H1 (cell line): ENCODE data around the gene PANX3. TPM values are rescaled to one million over a fixed set of nuclear protein-coding genes. Genes with fewer than 3 reads are reported as not detected.

Experiments
- CTCF ChIA-PET: fragments of 300-600 bp; sonication (Branson Sonifier 250); formaldehyde crosslinking; loops from one replicate; lab custom pipeline; 2021; ENCODE audit not compliant: partially characterized antibody; lab: Charles Lee
- POLR2A ChIA-PET: fragments of 300-600 bp; sonication (Branson Sonifier 250); formaldehyde crosslinking; loops from one replicate; lab custom pipeline; 2021; ENCODE audit warnings: inconsistent platforms; ENCODE audit not compliant: partially characterized antibody; lab: Charles Lee
- DNase-seq, 2 experiments: peaks; one replicate each; pipeline versions ENCODE4 v3.0.0 to v3.0.0-alpha.2; 2010 to 2022; ENCODE audit warnings: low spot score in 2 of 2, low read depth in 1 of 2, mixed read lengths in 1 of 2
- FAIRE-seq: peaks from 2 replicates; lab custom pipeline; 2011; peaks lifted over from hg19 to GRCh38; lab: Jason Lieb, UNC
- H2AFZ ChIP-seq: 2 replicates; pipeline ENCODE4 v1.8.1; 2012; ENCODE audit warnings: low read length, inconsistent platforms
- H2AK5ac ChIP-seq: 2 replicates; pipeline ENCODE4 v1.6.1; 2013; ENCODE audit warnings: low read depth, low read length
- H2BK120ac ChIP-seq: replicated peaks from 2 replicates; pipeline ENCODE3; 2013; ENCODE audit warnings: low read depth, low read length, inconsistent platforms
- H2BK12ac ChIP-seq: 2 replicates; pipeline ENCODE4 v1.6.1; 2013; ENCODE audit warnings: low read depth, low read length
- H2BK15ac ChIP-seq: 2 replicates; pipeline ENCODE4 v1.6.1; 2013; ENCODE audit warnings: low read length
- H2BK20ac ChIP-seq: 2 replicates; pipeline ENCODE4 v1.6.1; 2013; ENCODE audit warnings: low read length
- H2BK5ac ChIP-seq: 2 replicates; pipeline ENCODE4 v1.6.1; 2013; ENCODE audit warnings: low read depth, low read length
- H3K14ac ChIP-seq: 2 replicates; pipeline ENCODE4 v1.6.1; 2013; ENCODE audit warnings: inconsistent platforms; ENCODE audit not compliant: insufficient read length
- H3K18ac ChIP-seq: 2 replicates; pipeline ENCODE4 v1.6.1; 2013; ENCODE audit warnings: low read length; ENCODE audit errors: extremely low read depth
- H3K23ac ChIP-seq: 2 replicates; pipeline ENCODE4 v1.6.1; 2013; ENCODE audit warnings: inconsistent platforms; ENCODE audit not compliant: insufficient read length
- H3K23me2 ChIP-seq: 2 replicates; pipeline ENCODE4 v1.6.1; 2013; ENCODE audit warnings: low read depth, low read length
- H3K27ac ChIP-seq: 2 replicates; pipeline ENCODE4 v1.6.1; 2011; ENCODE audit warnings: low read depth, low read length, inconsistent platforms
- H3K27me3 ChIP-seq, 4 experiments: replicated peaks in 1 of 4; 1 replicate in 1 of 4; 2 replicates in 3 of 4; pipeline versions ENCODE4 v1.6.1 to v1.8.1; 2011 to 2013; ENCODE audit warnings: low read length in 3 of 4, mild to moderate bottlenecking in 3 of 4, inconsistent platforms in 2 of 4, mixed read lengths in 2 of 4, moderate library complexity in 1 of 4; ENCODE audit not compliant: control insufficient read depth in 3 of 4, insufficient read depth in 3 of 4; ENCODE audit errors: extremely low read depth in 1 of 4
- H3K36me3 ChIP-seq, 4 experiments: 2 replicates each; pipeline versions ENCODE4 v1.6.1 to v1.8.1; 2011 to 2013; ENCODE audit warnings: mild to moderate bottlenecking in 4 of 4, low read length in 3 of 4, moderate library complexity in 2 of 4, control low read depth in 1 of 4, inconsistent platforms in 1 of 4; ENCODE audit not compliant: insufficient read depth in 4 of 4, control insufficient read depth in 2 of 4
- H3K4ac ChIP-seq: replicated peaks from 2 replicates; pipeline ENCODE3; 2013; ENCODE audit warnings: low read length, low read depth, mixed read lengths, inconsistent platforms; ENCODE audit not compliant: insufficient read length
- H3K4me1 ChIP-seq, 4 experiments: replicated peaks in 1 of 4; 1 replicate in 1 of 4; 2 replicates in 3 of 4; pipeline versions ENCODE4 v1.6.1 to v1.8.1; 2011 to 2013; ENCODE audit warnings: low read length in 3 of 4, inconsistent platforms in 2 of 4, mixed read lengths in 1 of 4; ENCODE audit not compliant: insufficient read depth in 4 of 4, control insufficient read depth in 3 of 4
- H3K4me2 ChIP-seq, 2 experiments: 2 replicates each; pipeline versions ENCODE4 v1.6.1 to v1.8.1; 2011 to 2013; ENCODE audit warnings: low read depth in 2 of 2, low read length in 2 of 2, control low read depth in 1 of 2, inconsistent platforms in 1 of 2, mild to moderate bottlenecking in 1 of 2; ENCODE audit not compliant: insufficient read depth in 1 of 2
- H3K4me3 ChIP-seq, 4 experiments: fragments of 200-600, 300-600 bp in 1 of 4; sonication (generic), shearing (Covaris generic), sonication (Bioruptor Twin) in 1 of 4; 2 replicates each; pipeline versions ENCODE4 v1.5.1 to v1.8.1; 2011 to 2016; ENCODE audit warnings: low read length in 4 of 4, low read depth in 3 of 4, control low read depth in 2 of 4, inconsistent platforms in 2 of 4, mild to moderate bottlenecking in 2 of 4, mixed read lengths in 1 of 4, moderate library complexity in 1 of 4; ENCODE audit not compliant: insufficient read depth in 2 of 4; ENCODE audit errors: extremely low read depth in 1 of 4
- H3K56ac ChIP-seq: replicated peaks from 2 replicates; pipeline ENCODE3; 2013; ENCODE audit warnings: low read depth, mild to moderate bottlenecking, mixed read lengths, low read length, inconsistent platforms; ENCODE audit not compliant: insufficient read length
- H3K79me1 ChIP-seq: 2 replicates; pipeline ENCODE4 v1.6.1; 2013; ENCODE audit warnings: low read depth, low read length, control low read depth
- H3K79me2 ChIP-seq, 2 experiments: 2 replicates each; pipeline versions ENCODE4 v1.6.1 to v1.8.1; 2012 to 2013; ENCODE audit warnings: low read length in 2 of 2, mild to moderate bottlenecking in 2 of 2, inconsistent platforms in 1 of 2; ENCODE audit not compliant: insufficient read depth in 2 of 2, control insufficient read depth in 1 of 2
- H3K9ac ChIP-seq, 4 experiments: replicated peaks in 1 of 4; 1 replicate in 1 of 4; 2 replicates in 3 of 4; pipeline versions ENCODE4 v1.6.1 to v1.8.1; 2011 to 2013; ENCODE audit warnings: low read depth in 3 of 4, low read length in 3 of 4, control low read depth in 2 of 4, mild to moderate bottlenecking in 2 of 4, moderate library complexity in 2 of 4, inconsistent platforms in 1 of 4; ENCODE audit errors: extremely low read depth in 1 of 4
- H3K9me3 ChIP-seq, 2 experiments: 2 replicates each; pipeline versions ENCODE4 v1.6.1 to v1.8.1; 2012 to 2013; ENCODE audit warnings: mild to moderate bottlenecking in 2 of 2, moderate library complexity in 2 of 2, control low read depth in 1 of 2, inconsistent platforms in 1 of 2, low read depth in 1 of 2, low read length in 1 of 2, mixed read lengths in 1 of 2; ENCODE audit not compliant: insufficient read depth in 2 of 2
- H4K20me1 ChIP-seq, 2 experiments: replicated peaks in 1 of 2; 2 replicates each; pipeline versions ENCODE3 to v1.8.1; 2011 to 2013; ENCODE audit warnings: inconsistent platforms in 2 of 2, low read length in 2 of 2, mild to moderate bottlenecking in 1 of 2; ENCODE audit not compliant: insufficient read depth in 2 of 2, control insufficient read depth in 1 of 2
- H4K5ac ChIP-seq: 2 replicates; pipeline ENCODE4 v1.6.1; 2013; ENCODE audit warnings: low read length, low read depth, mixed read lengths, inconsistent platforms; ENCODE audit not compliant: insufficient read length
- H4K8ac ChIP-seq: 2 replicates; pipeline ENCODE4 v1.8.0; 2013; ENCODE audit warnings: mild to moderate bottlenecking, moderate library complexity, low read length, inconsistent platforms; ENCODE audit not compliant: insufficient read depth; ENCODE audit errors: extremely low read depth
- H4K91ac ChIP-seq: replicated peaks from 2 replicates; pipeline ENCODE3; 2013; ENCODE audit warnings: low read length, mixed read lengths, inconsistent platforms; ENCODE audit not compliant: insufficient read length
- SRF ChIP-seq: IDR thresholded peaks from 2 replicates; pipeline ENCODE4 v1.6.1; 2011; ENCODE audit warnings: mild to moderate bottlenecking, low read depth, low read length, moderate library complexity
- WGBS, 2 experiments: shearing (Covaris generic) in 1 of 2; methylation state at CpG; one replicate each; pipeline versions ENCODE4 v1.1.6 to v1.1.7; 2013 to 2015; ENCODE audit warnings: low lambda C conversion rate in 2 of 2, mixed read lengths in 2 of 2, inconsistent platforms in 1 of 2, low coverage in 1 of 2, missing lambda C conversion rate in 1 of 2; ENCODE audit not compliant: insufficient replicate concordance in 2 of 2, insufficient coverage in 1 of 2, insufficient read length in 1 of 2; ENCODE audit errors: extremely low coverage in 1 of 2, missing lambda C conversion rate in 1 of 2; 5-methylcytosine and 5-hydroxymethylcytosine counted together
- polyA plus RNA-seq, 7 experiments: library from polyadenylated mRNA; depleted of rRNA in 3 of 7; stranded (reverse) in 5 of 7; unstranded in 2 of 7; fragments of >200 nt in 5 of 7; fragments of 200-250 nt in 2 of 7; gene quantifications; 1 replicate in 5 of 7; 2 replicates in 1 of 7; 4 replicates in 1 of 7; pipeline versions ENCODE4 v1.2.1 to v1.2.3, GENCODE V29; 2011 to 2013; ENCODE audit warnings: missing spikeins in 2 of 7, mixed read lengths in 2 of 7
- total RNA-seq: library from RNA; stranded (reverse); fragmentation: NEBNext Ultra II Directional; extraction: Animal tissue kit (Norgen Biotek cat#: 25700); gene quantifications from 2 replicates; pipeline ENCODE4 v1.2.1, GENCODE V29; 2021

Gene PANX3
- total and polyA plus RNA-seq, 2 of the 8 experiments (the other 6 are each of a cell fraction or from before 2014, with no cell fraction given), result not detected

- H2BK15ac ChIP-seq, result no peak overlapping the region
Measured at GRCh38 chr11:124625504-124626168, 14.4 kb downstream of the PANX3 start.

More at GRCh38 chr11:124625504-124626168, 14.4 kb downstream of the PANX3 start:
- H3K36me3 ChIP-seq, result peaks cover 9 to 50% (median 30%) of the 10 kb centered on the region in 4 experiments
- H2BK12ac ChIP-seq, result no peak overlapping the region
- no peak for DNase-seq
- no peak overlapping the region for H3K4me3 ChIP-seq
- no peak overlapping the region for H2BK5ac ChIP-seq
- H3K23ac ChIP-seq, result no peak overlapping the region
- no peak for TF ChIP-seq SRF
- ChIA-PET POLR2A (no interaction called here), CTCF (interaction anchor here (0.9 to 2.0 kb wide), 5 partner anchors 8 to 224 kb away, joined by 3 to 6 read pairs (median 4); no protein-coding TSS in a partner anchor)
- H4K8ac ChIP-seq, result no peak overlapping the region
- no peak overlapping the region for H4K5ac ChIP-seq
- H3K27ac ChIP-seq, result no peak overlapping the region
- H3K9ac ChIP-seq, result no peak overlapping the region
- no peak overlapping the region for H3K4me2 ChIP-seq
- H2BK20ac ChIP-seq, result no peak overlapping the region
- no peaks in the 10 kb centered on the region for H3K9me3 ChIP-seq
- H2AK5ac ChIP-seq, result no peak overlapping the region
- H3K18ac ChIP-seq, result no peak overlapping the region
- no peak for FAIRE-seq
- no peak overlapping the region for H2BK120ac ChIP-seq
- peaks cover 4% of the 10 kb centered on the region for H3K23me2 ChIP-seq
- peaks cover 0 to 5% of the 10 kb centered on the region in 2 experiments for H4K20me1 ChIP-seq
- H3K14ac ChIP-seq, result no peak overlapping the region
- no peak overlapping the region for H3K56ac ChIP-seq
- no peak overlapping the region for H3K4ac ChIP-seq
- whole genome bisulfite sequencing, 2 experiments, result 93% methylated on average over 3 of the region's 3 CpGs; no CpG with 5 or more reads in 1 of the 2 experiments
- peaks cover 0 to 2% (median under 1%) of the 10 kb centered on the region in 4 experiments; a peak in 3 of 7 replicates for H3K4me1 ChIP-seq
- no peak overlapping the region for H4K91ac ChIP-seq
- H2AFZ ChIP-seq, result no peak overlapping the region
- no peaks in the 10 kb centered on the region for H3K27me3 ChIP-seq
- no peaks in the 10 kb centered on the region for H3K79me1 ChIP-seq
- H3K79me2 ChIP-seq, result peaks cover 0 to 17% of the 10 kb centered on the region in 2 experiments
